NCI-H1048 (cell line): ENCODE measurements around the gene PLEKHJ1.

ENCODE experiments used
- DNase-seq: peaks from one replicate; lab custom pipeline; 2025; lab: John Stamatoyannopoulos, UW

Gene PLEKHJ1

DNA sequence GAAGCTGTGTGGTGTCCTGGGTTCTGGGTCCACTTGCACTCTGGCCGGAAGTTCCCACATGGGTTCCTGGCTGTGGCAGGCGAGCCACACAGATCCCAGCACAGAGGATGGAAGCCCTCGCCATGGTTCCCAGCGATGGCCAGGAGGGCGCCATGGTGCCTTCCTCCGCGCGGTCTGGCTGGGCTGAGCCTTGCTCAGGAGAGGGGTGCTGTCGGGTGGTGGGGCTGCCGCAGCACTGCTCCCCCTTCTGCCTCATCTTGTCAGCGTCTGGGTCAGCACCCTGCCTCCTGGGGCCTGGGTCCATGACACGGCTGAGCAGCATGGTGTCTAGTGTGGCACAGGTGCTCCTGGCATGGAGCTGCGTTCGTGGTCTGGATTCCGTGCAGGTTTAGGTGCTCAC lies 38.9 kb downstream of the PLEKHJ1 start:
- DNase-seq: no peak

DNA sequence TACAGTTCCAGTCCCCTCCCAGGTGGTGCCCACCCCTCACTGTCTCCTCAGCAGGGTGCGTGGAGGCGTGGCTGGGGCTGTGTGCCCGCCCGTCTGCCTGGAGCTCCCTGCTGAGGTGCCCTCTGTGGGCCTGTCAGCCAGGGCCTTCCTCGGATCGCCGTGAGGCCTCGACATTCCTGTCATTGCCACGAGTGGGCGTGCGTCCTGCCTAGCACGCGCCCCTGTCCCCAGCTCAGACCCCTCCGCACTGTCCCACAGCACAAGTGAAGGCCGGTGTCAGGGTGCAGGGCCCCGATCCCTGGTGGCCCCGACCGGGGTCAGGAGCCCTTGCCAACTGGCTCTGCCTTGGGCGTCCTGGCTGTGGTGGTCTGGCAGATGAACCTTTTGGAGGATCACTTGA lies 40.2 kb downstream of the PLEKHJ1 start:
- no peak for DNase-seq

- DNase-seq: no peak
These were observed 40.8 kb downstream of the PLEKHJ1 start for GRCh38 chr19:2195361-2195760.

GRCh38 chr19:2194513-2195078 lies 41.5 kb downstream of the PLEKHJ1 start:
- no peak for DNase-seq

GRCh38 chr19:2193807-2194206 lies 42.3 kb downstream of the PLEKHJ1 start:
- no peak for DNase-seq

DNA sequence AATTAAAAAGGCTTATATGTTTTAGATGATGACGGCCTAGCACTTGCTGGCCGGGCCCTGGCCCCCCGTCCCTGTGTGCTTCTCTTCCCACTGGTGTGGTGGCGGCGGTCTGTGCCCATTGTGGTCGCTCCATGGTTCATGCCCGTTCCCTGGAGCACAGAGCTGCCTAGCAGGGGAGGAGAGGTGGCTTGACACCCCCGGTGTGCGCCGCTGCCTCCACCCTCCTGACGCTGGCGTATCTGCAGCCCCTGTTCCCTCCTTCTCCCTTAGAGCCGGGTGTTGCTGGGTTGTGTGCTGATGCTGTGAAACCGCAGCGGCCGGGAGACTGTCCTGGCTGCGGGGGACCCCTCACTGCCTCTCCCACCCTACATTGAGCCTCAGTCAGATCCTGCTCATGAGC lies 43.3 kb downstream of the PLEKHJ1 start:
- DNase-seq: no peak

DNA sequence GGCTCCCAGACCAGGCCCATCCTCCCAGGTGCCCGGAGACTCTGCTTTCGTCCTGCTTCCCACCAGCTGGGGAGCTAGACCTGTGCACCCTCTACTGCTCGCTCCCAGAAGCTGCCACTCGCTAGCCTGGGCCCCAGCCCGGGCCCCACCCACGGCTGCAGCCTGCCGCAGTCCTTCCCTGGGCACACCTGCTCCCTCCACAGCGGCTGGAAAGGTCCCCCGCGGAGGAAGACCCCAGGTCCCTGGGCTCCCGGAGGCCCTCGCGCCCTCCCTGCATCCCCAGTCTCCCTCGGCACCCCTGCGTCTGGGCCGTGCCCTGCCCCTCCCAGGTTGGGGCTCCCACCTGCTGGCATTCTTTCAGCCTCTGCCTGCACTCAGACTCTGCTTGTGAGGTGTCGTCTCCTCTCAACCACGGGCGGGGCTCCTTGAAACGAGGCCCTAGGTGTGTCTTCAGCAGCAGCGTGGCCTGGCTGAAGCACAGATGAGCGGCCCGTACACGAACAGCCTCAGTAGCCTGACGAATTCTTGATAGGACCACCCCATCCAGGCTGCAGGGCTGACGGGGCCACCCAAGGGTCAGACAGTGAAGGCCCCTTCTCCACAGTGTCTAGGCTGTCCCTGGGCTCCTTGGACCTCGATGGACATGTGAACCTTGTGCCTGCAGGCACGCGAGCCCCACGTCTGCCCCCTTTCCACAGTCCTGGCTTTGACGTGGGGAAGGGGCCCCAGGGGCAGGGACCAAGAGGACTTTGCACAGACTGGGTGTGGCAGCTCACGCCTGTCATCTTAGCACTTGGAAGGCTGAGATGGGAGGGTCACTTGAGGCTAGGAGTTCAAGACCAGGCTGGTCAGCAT lies 44.4 kb downstream of the PLEKHJ1 start:
- no peak for DNase-seq

GRCh38 chr19:2190848-2191455 lies 45.2 kb downstream of the PLEKHJ1 start:
- DNase-seq: no peak

- DNase-seq: no peak
These were observed 46.2 kb downstream of the PLEKHJ1 start for GRCh38 chr19:2189880-2190279.

GRCh38 chr19:2188708-2189385 lies 47.3 kb downstream of the PLEKHJ1 start:
- DNase-seq: no peak

GRCh38 chr19:2187159-2187558 lies 49.0 kb downstream of the PLEKHJ1 start:
- DNase-seq: no peak

DNA sequence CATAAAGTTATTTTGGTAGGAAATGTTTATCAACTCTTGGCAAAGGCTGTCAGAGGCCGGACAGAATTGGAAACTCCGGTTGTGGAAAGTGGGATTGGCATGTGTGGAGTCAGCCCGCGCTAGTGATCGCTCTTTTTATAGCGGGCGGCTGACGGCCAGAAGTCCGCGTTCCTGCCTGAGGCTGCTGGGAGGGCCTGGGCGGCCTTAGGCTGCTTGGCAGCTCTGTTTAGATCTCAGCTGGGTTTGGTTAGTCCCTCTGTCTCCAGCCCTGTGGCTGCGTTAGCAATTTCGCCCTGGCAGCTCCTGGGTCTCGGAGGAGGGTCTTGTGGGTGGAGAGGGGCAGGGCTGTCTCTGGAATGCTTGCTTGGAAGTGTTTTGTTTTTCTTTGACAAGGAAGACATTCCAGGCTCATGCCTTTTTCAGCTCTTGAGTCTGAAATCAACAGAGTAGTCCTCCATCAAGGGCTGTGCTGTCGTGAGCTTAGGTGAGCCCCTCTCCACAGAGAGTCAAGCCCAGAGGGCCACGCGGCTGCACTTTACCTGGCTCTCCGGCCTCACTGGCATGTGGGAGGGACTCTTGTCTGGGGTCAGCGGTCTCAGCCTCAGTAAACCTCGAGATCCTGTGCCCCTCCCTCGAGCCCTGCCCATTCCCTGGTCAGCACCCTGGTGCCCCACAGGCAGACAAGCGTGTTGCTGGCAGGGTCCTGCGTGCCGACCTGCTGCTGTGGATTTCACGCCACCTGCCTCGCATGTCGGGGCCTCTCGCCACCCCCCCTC lies 49.9 kb downstream of the PLEKHJ1 start:
- no peak for DNase-seq

DNA sequence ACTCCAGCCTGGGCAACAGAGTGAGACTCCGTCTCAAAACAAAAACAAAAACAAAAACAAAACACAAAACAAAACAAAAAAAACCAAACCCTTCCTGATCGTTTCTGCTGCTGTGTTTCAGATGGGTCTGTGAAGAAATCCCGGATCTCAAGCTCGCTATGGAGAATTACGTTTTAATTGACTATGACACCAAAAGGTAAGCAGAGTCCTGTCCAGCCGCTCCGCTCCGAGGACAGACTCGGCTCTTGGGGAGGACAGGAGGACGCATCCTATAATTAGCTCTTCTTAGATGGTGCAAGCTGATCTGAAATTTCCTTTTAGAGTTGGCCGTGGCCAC lies 50.4 kb downstream of the PLEKHJ1 start:
- DNase-seq: no peak

DNA sequence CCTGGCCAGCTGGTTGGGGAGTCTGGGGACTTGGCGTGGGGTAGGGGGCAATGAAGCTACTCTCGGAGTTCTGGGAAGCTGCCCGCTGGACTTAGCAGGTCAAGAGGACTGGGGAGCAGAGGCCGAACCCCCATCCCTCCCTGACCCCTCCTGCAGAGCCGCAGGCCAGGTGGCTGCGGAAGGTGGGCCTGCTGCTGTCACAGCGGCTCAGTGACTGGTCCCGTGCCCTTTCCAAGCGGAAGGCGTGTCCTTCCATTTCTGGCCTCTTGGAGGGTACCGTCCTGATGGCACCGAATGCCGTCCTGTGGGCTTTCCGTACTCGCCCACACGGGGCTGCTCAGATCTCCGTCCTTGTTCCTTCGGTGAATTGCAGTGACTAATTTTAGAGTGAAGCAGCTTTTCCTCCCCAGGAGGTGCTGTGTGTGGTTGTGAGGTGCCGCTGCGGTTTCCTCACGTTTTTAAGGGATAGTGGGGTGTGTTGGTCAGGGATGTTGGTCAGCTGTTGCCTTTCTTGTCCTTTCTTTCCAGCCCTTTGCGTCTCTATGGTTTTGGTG lies 51.6 kb downstream of the PLEKHJ1 start:
- DNase-seq: no peak
